Measurements from ENCODE around the gene SNRPA1. TPM values are rescaled to one million over a fixed set of nuclear protein-coding genes. Genes with fewer than 3 reads are reported as not detected.
"Not testable (repeated sequence)": the region's sequence is repeated elsewhere in the genome, so short reads cannot be mapped to it uniquely, and the experiment has no call there.

SNRPA1 gene
- total RNA-seq, 4 donors from 2014 or later, result 19.9 to 35.7 (median 25.2) TPM

DNA sequence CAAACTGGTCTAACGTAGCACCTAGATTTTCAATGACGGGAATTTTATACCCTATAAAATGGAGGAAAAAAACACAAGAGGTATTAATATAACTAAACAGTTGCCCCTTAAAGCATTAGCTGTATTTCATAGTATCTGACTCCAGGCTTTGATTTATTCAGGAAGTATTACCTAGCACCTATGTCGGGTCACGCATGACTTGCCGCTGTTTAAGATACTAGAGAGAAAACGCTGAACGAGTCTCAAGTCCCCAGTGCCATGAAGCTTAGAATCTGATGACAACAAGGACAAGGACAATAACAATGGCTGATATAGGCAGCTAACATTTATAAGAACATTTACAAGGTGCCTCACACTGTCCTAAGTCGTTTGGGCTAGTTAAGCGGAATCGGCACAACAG lies 1.9 kb downstream of the SNRPA1 start:
- intact Hi-C loops (cut with DNase I), result no loop called here
- 80% methylated on average over 10 of the region's 10 CpGs for WGBS
- peaks cover 26 to 47% (median 43%) of the 10 kb centered on the region in 4 donors for H3K4me1 ChIP-seq
- no peaks in the 10 kb centered on the region for H3K27me3 ChIP-seq
- H3K36me3 ChIP-seq, result peaks cover 0 to 27% (median 11%) of the 10 kb centered on the region in 4 donors
- H3K9me3 ChIP-seq, result no peaks in the 10 kb centered on the region
- H3K4me3 ChIP-seq, result peak overlapping the region in 3 of 4 donors; percentile 91 to 98 (median 92)
- peak overlapping the region in 3 of 4 donors; percentile 92 to 98 (median 94) for H3K27ac ChIP-seq (replicated peaks in 1 of 4)
- no peak for DNase-seq (ENCODE audit: extremely low spot score)
- no peak for TF ChIP-seq POLR2AphosphoS5 (IDR thresholded peaks at IDR 0.05)
- TF ChIP-seq POLR2A (IDR thresholded peaks at IDR 0.05; ENCODE audit: low read depth), result no peak
- TF ChIP-seq, protein P1, sequence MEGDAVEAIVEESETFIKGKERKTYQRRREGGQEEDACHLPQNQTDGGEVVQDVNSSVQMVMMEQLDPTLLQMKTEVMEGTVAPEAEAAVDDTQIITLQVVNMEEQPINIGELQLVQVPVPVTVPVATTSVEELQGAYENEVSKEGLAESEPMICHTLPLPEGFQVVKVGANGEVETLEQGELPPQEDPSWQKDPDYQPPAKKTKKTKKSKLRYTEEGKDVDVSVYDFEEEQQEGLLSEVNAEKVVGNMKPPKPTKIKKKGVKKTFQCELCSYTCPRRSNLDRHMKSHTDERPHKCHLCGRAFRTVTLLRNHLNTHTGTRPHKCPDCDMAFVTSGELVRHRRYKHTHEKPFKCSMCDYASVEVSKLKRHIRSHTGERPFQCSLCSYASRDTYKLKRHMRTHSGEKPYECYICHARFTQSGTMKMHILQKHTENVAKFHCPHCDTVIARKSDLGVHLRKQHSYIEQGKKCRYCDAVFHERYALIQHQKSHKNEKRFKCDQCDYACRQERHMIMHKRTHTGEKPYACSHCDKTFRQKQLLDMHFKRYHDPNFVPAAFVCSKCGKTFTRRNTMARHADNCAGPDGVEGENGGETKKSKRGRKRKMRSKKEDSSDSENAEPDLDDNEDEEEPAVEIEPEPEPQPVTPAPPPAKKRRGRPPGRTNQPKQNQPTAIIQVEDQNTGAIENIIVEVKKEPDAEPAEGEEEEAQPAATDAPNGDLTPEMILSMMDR (IDR thresholded peaks at IDR 0.05), result no peak
- no peak for TF ChIP-seq EP300 (IDR thresholded peaks at IDR 0.05)

- H3K9me3 ChIP-seq, result no peaks in the 10 kb centered on the region
- 72% methylated on average over 8 of the region's 8 CpGs for WGBS
- no peak overlapping the region for H3K27ac ChIP-seq (replicated peaks in 1 of 4)
- H3K4me1 ChIP-seq, result peaks cover 19 to 40% (median 33%) of the 10 kb centered on the region in 4 donors
- H3K27me3 ChIP-seq, result no peaks in the 10 kb centered on the region
- TF ChIP-seq EP300 (IDR thresholded peaks at IDR 0.05), result no peak
- TF ChIP-seq, protein P1 (IDR thresholded peaks at IDR 0.05), result peak; percentile 40 to 63 (median 43)
- peaks cover 25 to 67% (median 46%) of the 10 kb centered on the region in 4 donors for H3K36me3 ChIP-seq
- DNase-seq (ENCODE audit: extremely low spot score), result no peak
- intact Hi-C loops (cut with DNase I), result no loop called here
- no peak overlapping the region for H3K4me3 ChIP-seq
These were observed 6.0 kb downstream of the SNRPA1 start for GRCh38 chr15:101288905-101289513.

DNA sequence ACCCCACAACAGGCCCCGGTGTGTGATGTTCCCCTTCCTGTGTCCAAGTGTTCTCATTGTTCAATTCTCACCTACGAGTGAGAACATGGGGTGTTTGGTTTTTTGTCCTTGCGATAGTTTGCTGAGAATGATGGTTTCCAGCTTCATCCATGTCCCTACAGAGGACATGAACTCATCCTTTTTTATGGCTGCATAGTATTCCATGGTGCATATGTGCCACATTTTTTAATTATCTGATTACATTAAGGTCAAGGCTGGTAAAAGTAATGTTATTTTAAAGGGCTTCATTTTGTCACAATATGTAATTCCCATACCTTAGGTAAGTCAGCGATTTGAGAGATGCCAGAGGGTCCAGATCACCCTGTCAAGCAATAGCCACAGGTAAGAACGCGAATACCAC lies 7.7 kb downstream of the SNRPA1 start:
- H3K4me3 ChIP-seq; H3K9me3 ChIP-seq; intact Hi-C loops (cut with DNase I); DNase-seq (ENCODE audit: extremely low spot score); H3K27ac ChIP-seq (replicated peaks in 1 of 4); H3K27me3 ChIP-seq: not testable (repeated sequence)
- H3K4me1 ChIP-seq, result peaks cover 3 to 23% (median 16%) of the 10 kb centered on the region in 4 donors
- H3K36me3 ChIP-seq, result peaks cover 40 to 84% (median 62%) of the 10 kb centered on the region in 4 donors
- 97% methylated on average over 6 of the region's 6 CpGs for WGBS

DNA sequence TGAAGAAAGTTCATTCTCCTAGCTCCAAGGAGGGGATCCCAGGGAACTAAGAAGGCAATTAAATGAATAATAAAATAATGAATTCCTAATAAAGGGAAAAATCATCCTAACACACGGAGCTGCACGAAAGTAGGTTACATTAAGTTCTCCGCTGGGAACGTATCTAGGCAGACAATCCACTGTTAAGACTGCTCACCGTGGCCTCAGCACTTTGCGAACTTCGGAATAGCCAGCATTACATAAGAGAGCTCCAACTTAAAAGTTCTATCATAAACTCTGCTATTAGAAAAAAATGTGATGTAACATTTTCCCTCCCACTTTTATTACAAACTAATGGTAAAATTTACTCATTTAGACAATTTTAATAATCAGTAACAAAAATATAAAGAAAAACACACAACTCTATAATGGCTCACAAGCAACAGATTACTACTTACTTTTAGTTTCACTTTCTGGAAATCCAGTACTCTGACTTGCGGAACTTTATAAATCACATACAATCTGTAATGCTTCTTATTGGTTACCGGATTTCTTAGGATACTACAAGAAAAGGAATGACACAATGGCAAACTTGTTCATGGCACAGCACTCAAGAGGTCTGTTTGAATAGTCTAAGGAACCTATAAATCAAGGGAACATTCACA lies 8.5 kb downstream of the SNRPA1 start:
- no peak for DNase-seq (ENCODE audit: extremely low spot score)
- Histone ChIP-seq H3K36me3 (peaks cover 47 to 91% (median 68%) of the 10 kb centered on the region in 4 donors), H3K9me3 (no peaks in the 10 kb centered on the region), H3K27me3 (no peaks in the 10 kb centered on the region), H3K4me1 (peaks cover 0 to 15% (median 9%) of the 10 kb centered on the region in 4 donors), H3K27ac (replicated peaks in 1 of 4) (no peak overlapping the region), H3K4me3 (no peak overlapping the region)
- intact Hi-C loops (cut with DNase I), result no loop called here
- TF ChIP-seq POLR2AphosphoS5 (IDR thresholded peaks at IDR 0.05) (no peak), POLR2A (IDR thresholded peaks at IDR 0.05; ENCODE audit: low read depth) (no peak), EP300 (IDR thresholded peaks at IDR 0.05) (no peak)
- TF ChIP-seq, protein P1 (IDR thresholded peaks at IDR 0.05), result no peak
- 92% methylated on average over 9 of the region's 9 CpGs for WGBS

GRCh38 chr15:101283931-101284330 lies 11.1 kb downstream of the SNRPA1 start:
- Histone ChIP-seq H3K27ac (replicated peaks in 1 of 4) (no peak overlapping the region), H3K9me3 (no peaks in the 10 kb centered on the region), H3K4me1 (peaks cover 0 to 11% (median 6%) of the 10 kb centered on the region in 4 donors), H3K36me3 (peaks cover 56 to 97% (median 81%) of the 10 kb centered on the region in 4 donors), H3K4me3 (no peak overlapping the region), H3K27me3 (no peaks in the 10 kb centered on the region)
- intact Hi-C loops (cut with DNase I), result no loop called here
- TF ChIP-seq EP300 (IDR thresholded peaks at IDR 0.05) (no peak), POLR2A (IDR thresholded peaks at IDR 0.05; ENCODE audit: low read depth) (no peak), POLR2AphosphoS5 (IDR thresholded peaks at IDR 0.05) (no peak)
- TF ChIP-seq, protein P1 (IDR thresholded peaks at IDR 0.05), result no peak
- no peak for DNase-seq (ENCODE audit: extremely low spot score)
- 91% methylated on average over 6 of the region's 6 CpGs for WGBS

Data from esophagus muscularis mucosa (tissue), 4 donors.